Dermis blood vessel endothelial cell (primary cell): ENCODE measurements around the gene OSTN. TPM values are rescaled to one million over a fixed set of nuclear protein-coding genes. Genes with fewer than 3 reads are reported as not detected.
"Not testable (repeated sequence)": the region's sequence is repeated elsewhere in the genome, so short reads cannot be mapped to it uniquely, and the experiment has no call there.

Source experiments
- DNase-seq: peaks from one replicate; pipeline ENCODE4 v3.0.0; 2010
- total RNA-seq: library from RNA; depleted of rRNA; stranded (reverse); fragments of >200 nt; gene quantifications from 2 replicates; pipeline ENCODE4 v1.2.3, GENCODE V29; 2014

The OSTN gene, protein sequence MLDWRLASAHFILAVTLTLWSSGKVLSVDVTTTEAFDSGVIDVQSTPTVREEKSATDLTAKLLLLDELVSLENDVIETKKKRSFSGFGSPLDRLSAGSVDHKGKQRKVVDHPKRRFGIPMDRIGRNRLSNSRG
- not detected in 2 replicates for total RNA-seq

GRCh38 chr3:191198932-191199331, at the start of gene OSTN:
TSS of gene OSTN (plus strand) at chr3:191199241. CDS start at chr3:191212533, 13,292 bp downstream.
- no peak for DNase-seq

GRCh38 chr3:191151653-191152052, 47.4 kb upstream of the OSTN start:
- no peak for DNase-seq

GRCh38 chr3:191154827-191155226, 44.2 kb upstream of the OSTN start:
- DNase-seq: no peak

DNA sequence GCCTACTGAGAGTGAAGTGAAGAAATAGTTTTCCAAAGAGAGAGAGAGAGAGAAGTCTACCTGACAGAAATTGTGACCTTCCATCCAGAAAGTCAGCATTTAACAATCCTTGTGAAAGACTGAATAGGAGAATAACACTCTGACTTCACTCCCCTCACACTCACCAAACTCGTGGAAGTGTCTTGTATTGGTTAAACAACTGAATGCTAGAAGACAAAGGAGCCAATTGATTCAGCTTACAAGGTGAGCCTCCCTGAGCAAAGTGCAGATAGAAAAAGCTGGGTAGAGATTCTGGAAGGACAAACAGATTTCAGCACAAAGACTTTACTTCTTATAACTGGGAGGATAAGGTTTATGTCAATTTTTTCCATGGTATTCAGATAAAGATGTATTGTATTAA, 40.8 kb upstream of the OSTN start:
- DNase-seq: no peak

- DNase-seq: no peak
Observed at GRCh38 chr3:191158815-191159214, 40.2 kb upstream of the OSTN start.

DNA sequence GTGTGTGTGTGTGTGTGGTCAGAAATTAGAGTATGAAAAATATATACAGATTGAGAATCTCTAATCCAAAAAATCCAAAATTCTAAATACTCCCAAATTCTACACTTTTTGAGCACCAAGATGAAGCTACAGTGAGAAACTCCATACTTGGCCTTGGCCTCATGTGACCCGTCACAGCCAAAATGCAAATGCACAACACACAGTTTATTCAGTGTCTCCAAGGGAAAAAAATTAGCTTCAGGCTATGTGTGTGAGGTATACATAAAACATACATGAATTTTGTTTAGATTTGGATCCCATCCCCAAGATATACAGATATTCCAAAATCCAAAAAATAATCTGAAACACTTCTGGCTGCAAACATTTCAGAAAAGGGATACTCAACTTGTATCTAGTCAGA, 33.2 kb upstream of the OSTN start:
- no peak for DNase-seq

DNA sequence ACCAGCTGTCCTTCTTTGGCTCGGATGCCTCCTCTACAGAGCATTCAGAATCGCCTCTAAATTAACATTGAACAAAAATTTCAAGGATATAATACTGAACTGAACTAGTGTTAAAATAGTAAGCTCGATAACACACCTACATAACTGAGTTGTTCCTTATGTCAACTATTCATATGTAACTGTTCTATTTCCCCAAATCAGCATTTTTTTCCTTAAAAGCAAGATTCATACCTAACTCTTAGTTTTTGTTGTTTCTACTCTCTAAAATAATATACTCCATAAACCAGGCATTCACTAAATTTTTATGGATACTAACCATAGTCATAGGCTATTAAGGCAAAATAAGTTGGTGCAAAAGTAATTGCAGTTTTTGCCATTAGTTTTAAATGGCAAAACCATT, 32.7 kb upstream of the OSTN start:
- no peak for DNase-seq

- no peak for DNase-seq
Observed at GRCh38 chr3:191169566-191169965, 29.5 kb upstream of the OSTN start.

- no peak for DNase-seq
Observed at GRCh38 chr3:191170097-191170496, 28.9 kb upstream of the OSTN start.

- DNase-seq: no peak
Observed at GRCh38 chr3:191175102-191175501, 23.9 kb upstream of the OSTN start.

DNA sequence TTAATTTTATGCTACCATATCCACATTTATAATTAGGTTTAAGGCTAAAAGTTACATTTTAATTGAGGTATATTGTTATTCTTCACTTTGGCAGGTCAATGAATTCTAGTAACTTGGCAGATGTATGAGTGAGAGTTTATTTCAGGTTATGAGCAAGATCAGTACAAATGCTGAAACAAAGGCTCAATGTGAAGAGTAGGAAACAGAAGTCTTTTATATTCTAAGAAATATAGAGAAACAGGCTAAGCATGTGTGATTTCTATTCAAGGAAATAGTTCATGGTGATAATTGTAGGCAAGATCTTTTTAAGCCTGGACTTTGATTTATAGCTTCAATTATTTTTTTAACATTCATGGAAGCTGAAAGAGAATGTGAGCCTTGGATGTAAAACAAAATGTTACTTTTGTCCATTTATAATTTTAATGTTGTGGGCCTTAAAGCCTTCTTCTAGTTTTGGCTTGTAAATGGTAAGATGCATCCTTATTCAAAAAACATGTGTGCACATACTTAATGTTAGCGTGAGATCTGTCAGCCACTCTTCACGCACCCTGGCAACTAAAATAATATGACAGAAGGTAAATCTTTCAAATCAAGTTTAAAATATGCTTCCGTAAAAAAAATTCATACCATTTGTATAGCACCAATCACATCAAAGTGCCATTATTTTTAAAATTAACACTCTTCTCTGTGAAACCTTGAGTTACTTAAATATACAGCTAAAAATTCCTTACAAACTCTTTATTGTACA, 22.8 kb upstream of the OSTN start:
- DNase-seq: no peak

DNA sequence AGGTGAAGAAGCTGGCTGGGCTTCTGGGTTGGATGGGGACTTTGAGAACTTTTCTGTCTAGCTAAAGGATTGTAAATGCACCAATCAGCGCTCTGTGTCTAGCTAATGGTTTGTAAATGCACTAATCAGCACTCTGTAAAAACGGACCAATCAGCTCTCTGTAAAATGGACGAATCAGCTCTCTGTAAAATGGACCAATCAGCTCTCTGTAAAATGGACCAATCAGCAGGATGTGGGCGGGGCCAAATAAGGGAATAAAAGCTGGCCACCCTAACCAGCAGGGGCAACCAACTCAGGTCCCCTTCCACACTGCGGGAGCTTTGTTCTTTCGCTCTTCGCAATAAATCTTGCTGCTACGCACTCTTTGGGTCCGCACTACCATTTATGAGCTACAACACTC, 13.7 kb upstream of the OSTN start:
- DNase-seq: not testable (repeated sequence)

DNA sequence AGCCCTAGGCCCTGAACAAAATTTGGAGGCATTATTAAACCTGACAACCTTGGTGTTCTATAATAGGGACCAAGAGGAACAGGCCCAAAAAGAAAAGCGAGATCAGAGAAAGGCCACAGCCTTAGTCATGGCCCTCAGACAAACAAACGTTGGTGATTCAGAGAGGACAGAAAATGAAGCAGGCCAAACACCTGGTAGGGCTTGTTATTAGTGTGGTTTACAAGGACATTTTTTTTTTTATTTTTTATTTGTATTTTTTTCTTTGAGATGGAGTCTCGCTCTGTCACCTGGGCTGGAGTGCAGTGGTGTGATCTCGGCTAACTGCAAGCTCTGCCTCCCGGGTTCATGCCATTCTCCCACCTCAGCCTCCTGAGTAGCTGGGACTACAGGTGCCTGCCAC, 10.8 kb upstream of the OSTN start:
- not testable (repeated sequence) for DNase-seq

- DNase-seq: not testable (repeated sequence)
Observed at GRCh38 chr3:191192270-191192669, 6.8 kb upstream of the OSTN start.

DNA sequence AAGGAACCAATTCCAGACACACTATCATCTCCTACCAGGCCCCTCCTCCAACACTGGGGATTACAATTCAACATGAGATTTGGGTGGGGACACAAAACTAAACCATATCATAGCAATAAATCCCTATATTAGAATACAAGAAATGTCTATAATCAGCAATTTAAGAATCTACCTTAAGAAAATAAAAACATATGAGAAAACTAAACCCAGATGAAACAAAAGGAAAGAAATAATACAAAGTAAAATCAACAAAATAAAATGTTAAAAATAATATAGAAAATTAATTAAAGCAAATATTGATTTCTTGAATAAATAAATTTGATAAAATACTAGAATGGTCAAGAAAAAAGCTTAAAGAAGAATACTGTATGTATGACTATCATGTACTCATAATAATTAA, 6.1 kb upstream of the OSTN start:
- DNase-seq: no peak

- no peak for DNase-seq
Observed at GRCh38 chr3:191197761-191198306, 1.2 kb upstream of the OSTN start.

- no peak for DNase-seq
Observed at GRCh38 chr3:191198480-191198879, 561 bp upstream of the OSTN start.

DNA sequence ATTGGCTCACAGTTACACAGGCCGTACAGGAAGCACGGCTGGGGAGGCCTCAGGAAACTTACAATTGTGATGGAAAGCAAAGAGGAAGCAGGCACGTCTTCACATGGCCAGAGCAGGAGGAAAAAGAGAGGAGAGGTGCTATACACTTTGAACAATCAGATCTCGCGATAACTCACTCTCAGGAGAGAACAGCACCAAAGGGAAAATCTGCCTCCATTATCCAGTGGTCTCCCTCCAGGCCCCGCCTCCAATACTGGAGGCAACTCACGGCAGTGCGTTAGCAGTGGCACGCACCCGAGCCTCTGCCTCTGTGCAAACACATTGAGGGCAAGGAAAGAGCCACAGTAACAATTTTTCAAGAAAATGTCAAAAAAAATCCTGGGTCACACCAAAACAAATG, 11.0 kb downstream of the OSTN start:
- no peak for DNase-seq

- DNase-seq: no peak
Observed at GRCh38 chr3:191216510-191216909, 17.5 kb downstream of the OSTN start.

DNA sequence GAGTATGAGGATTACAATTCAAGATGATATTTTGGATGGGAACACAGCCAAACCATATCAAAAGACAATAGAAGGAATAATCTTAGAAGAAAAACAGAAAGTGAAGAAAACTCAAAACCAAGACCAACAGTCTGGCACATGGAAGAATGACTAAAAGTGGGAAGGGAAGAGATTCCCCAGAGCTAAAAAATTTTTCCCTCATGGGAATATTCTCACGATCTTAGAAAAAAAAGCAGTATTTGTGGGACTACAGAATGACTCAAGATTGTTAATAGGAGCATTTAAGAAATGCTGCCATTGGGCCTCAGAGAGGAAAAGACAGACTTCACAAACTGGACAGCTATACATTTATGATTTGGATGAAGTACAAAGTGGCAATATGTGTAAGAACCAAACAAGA, 18.3 kb downstream of the OSTN start:
- no peak for DNase-seq

GRCh38 chr3:191220908-191221307, 21.9 kb downstream of the OSTN start:
- DNase-seq: no peak

- no peak for DNase-seq
Observed at GRCh38 chr3:191221638-191222037, 22.6 kb downstream of the OSTN start.

DNA sequence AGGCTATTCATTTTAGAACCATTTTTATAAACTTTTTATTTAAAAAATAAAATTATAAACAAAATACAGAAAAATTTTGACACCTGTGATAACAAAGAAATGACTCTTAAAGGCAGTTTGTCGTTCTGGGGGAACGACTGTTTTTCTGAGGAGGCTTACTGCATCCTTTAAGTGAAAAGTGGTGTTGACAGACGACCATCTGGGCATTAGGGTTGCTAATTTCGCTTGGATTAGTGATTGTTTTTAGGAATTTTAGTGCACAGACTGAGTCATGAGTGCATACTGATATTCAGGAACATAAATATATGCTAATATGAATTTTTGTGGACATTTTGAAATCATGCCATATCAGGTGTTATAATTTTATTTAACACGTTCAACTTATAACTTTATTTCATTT, 28.5 kb downstream of the OSTN start:
- no peak for DNase-seq

DNA sequence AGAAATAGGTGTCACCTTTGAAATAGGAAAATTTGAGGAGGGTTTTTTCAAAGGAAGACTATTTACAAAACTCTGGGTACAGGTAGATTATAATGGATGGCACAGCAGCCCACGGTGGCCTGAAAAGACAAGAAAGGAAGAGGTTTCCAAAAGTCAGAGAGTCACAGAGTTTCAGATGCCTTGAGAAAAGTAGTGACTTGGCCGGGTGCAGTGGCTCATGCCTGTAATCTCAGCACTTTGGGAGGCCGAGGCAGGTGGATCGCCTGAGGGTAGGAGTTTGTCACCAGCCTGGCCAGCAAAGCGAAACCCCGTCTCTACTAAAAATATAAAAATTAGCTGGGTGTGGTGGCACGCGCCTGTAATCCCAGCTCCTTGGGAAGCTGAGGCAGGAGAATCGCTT, 35.2 kb downstream of the OSTN start:
- no peak for DNase-seq
